Skeletal muscle satellite cell (primary cell): ENCODE results near the gene ZNF837.
"Not testable (repeated sequence)": the region's sequence is repeated elsewhere in the genome, so short reads cannot be mapped to it uniquely, and the experiment has no call there.

ENCODE experiments used
- H3K27me3 ChIP-seq: 2 replicates; pipeline ENCODE4 v1.7.0; 2013; ENCODE audit warnings: low read length; ENCODE audit not compliant: control insufficient read depth, insufficient read depth
- H3K36me3 ChIP-seq: 2 replicates; pipeline ENCODE4 v1.7.0; 2013; ENCODE audit warnings: mild to moderate bottlenecking, control low read depth, low read length; ENCODE audit not compliant: insufficient read depth
- H3K4me1 ChIP-seq: 2 replicates; pipeline ENCODE4 v1.7.0; 2013; ENCODE audit warnings: low read length; ENCODE audit not compliant: control insufficient read depth, insufficient read depth
- H3K4me2 ChIP-seq: 2 replicates; pipeline ENCODE4 v1.7.0; 2013; ENCODE audit warnings: mild to moderate bottlenecking, low read length
- H3K4me3 ChIP-seq: 2 replicates; pipeline ENCODE4 v1.7.0; 2013; ENCODE audit warnings: low read length
- H3K9ac ChIP-seq: 2 replicates; pipeline ENCODE4 v1.7.0; 2013; ENCODE audit warnings: mild to moderate bottlenecking, low read depth, low read length, moderate library complexity
- H3K9me3 ChIP-seq: replicated peaks from 2 replicates; pipeline ENCODE4 v1.7.0; 2013; ENCODE audit warnings: mild to moderate bottlenecking, control low read depth, low read length

Gene ZNF837

GRCh38 chr19:58380037-58380661, 681 bp downstream of the ZNF837 start:
- H3K9me3 ChIP-seq = no peaks in the 10 kb centered on the region
- H3K27me3 ChIP-seq = no peaks in the 10 kb centered on the region
- peak overlapping the region; percentile 91 for H3K9ac ChIP-seq
- peak overlapping the region; percentile 90 for H3K4me3 ChIP-seq
- peak overlapping the region; percentile 94 for H3K4me2 ChIP-seq
- H3K4me1 ChIP-seq = peaks cover 18% of the 10 kb centered on the region
- H3K36me3 ChIP-seq = no peaks in the 10 kb centered on the region

DNA sequence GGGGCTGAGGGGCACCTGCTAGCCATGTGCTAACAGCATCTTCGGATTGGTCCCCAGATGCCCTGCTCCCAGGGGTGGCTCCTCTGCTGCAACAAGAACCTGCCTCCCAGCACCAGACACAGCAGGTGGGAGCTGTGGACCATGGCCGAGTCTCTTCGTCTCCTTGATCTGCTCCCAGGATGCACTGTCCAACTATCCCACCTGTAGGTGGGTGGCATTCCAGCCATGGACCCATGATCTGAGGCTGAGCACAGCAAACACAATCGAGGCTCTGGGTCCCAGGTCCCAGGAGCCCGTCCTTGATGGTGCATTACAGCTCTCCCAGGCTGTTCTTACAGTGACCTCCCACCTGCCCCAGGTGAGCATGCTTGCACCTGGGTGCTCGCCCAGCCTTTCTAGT, 1.6 kb downstream of the ZNF837 start:
- Histone ChIP-seq H3K4me2 (peak overlapping the region; percentile 94), H3K36me3 (no peaks in the 10 kb centered on the region), H3K27me3 (no peaks in the 10 kb centered on the region), H3K4me1 (peaks cover 17% of the 10 kb centered on the region), H3K9me3 (no peaks in the 10 kb centered on the region), H3K4me3 (no peak overlapping the region), H3K9ac (no peak overlapping the region)

DNA sequence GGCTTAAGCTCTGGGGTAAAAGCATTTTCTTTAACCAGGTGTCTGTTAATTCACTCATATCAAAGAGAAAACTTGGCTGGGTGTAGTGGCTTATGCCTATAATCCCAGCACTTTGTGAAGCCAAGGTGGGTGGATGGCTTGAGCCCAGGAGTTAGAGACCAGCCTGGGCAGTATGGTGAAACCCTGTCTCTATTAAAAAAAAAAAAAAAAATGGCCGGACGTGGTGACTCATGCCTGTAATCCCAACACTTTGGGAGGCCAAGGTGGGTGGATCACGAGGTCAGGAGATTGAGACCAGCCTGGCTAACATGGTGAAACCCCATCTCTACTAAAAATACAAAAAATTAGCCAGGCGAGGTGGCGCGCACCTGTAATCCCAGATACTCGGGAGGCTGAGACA, 4.1 kb downstream of the ZNF837 start:
- H3K9me3 ChIP-seq, H3K27me3 ChIP-seq: not testable (repeated sequence)

GRCh38 chr19:58374200-58374599, 6.6 kb downstream of the ZNF837 start:
- no peaks in the 10 kb centered on the region for H3K36me3 ChIP-seq
- H3K27me3 ChIP-seq = no peaks in the 10 kb centered on the region
- peaks cover 3% of the 10 kb centered on the region for H3K4me1 ChIP-seq
- no peak overlapping the region for H3K4me3 ChIP-seq
- no peaks in the 10 kb centered on the region for H3K9me3 ChIP-seq
- no peak overlapping the region for H3K4me2 ChIP-seq
- no peak overlapping the region for H3K9ac ChIP-seq

More for the DNA sequence above, 4.1 kb downstream of the ZNF837 start:
- not testable (repeated sequence) for H3K36me3 ChIP-seq, H3K9ac ChIP-seq, H3K4me2 ChIP-seq, H3K4me3 ChIP-seq
- peaks cover 12% of the 10 kb centered on the region for H3K4me1 ChIP-seq

GRCh38 chr19:58372311-58373133, 8.3 kb downstream of the ZNF837 start:
- no peaks in the 10 kb centered on the region for H3K9me3 ChIP-seq
- no peak overlapping the region for H3K9ac ChIP-seq
- H3K4me2 ChIP-seq = no peak overlapping the region
- H3K4me3 ChIP-seq = no peak overlapping the region
- H3K27me3 ChIP-seq = no peaks in the 10 kb centered on the region
- peaks cover 3% of the 10 kb centered on the region for H3K4me1 ChIP-seq
- no peaks in the 10 kb centered on the region for H3K36me3 ChIP-seq

DNA sequence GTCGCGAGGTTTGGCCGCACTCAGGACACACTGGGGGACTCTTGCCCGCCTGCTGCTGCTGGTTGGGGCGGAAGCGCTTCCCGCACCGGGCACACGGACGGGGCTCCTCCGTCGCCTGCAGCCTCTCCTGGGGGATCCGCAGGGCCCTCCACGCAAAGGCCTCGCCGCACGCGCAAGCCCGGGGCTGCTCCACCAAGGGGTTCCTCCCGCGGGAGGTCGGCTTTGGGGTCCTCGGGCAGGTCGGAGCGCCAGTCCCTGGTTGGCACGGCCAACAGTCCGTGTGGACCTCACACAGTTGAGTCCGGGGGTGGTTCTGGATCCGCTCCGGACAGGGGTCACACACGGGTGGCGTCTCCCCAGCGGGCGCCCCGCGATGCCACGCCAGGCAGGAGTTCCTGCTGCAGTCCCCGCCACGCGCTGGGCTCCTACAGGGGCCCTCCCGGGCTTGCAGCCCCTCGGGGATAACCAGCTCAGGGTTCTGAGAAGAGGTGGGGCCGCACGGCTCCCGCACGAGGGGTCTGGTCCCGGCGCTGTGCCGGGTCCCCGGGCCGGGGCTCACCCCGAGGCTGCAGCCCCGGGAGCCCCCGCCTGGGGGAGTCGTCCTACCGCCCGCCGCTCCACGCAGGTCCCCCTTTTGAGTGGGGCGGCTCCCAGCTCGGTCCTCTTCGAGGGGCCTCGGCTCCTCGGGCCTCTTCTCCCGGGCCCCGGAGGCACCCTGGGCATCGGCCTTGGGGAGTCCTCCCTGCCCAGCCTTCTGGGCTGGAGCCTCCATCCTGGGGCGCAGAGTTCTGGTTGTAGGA, 12.1 kb downstream of the ZNF837 start:
- Histone ChIP-seq H3K9ac (no peak overlapping the region), H3K36me3 (no peaks in the 10 kb centered on the region), H3K27me3 (no peaks in the 10 kb centered on the region), H3K4me1 (no peaks in the 10 kb centered on the region), H3K9me3 (no peaks in the 10 kb centered on the region), H3K4me2 (no peak overlapping the region), H3K4me3 (no peak overlapping the region)

- no peak overlapping the region for H3K4me3 ChIP-seq
- no peak overlapping the region for H3K9ac ChIP-seq
- H3K4me2 ChIP-seq = no peak overlapping the region
- H3K9me3 ChIP-seq = no peaks in the 10 kb centered on the region
- H3K4me1 ChIP-seq = no peaks in the 10 kb centered on the region
- no peaks in the 10 kb centered on the region for H3K36me3 ChIP-seq
- no peaks in the 10 kb centered on the region for H3K27me3 ChIP-seq
These were observed 13.0 kb downstream of the ZNF837 start for GRCh38 chr19:58367698-58368454.

- H3K4me2 ChIP-seq = no peak overlapping the region
- no peaks in the 10 kb centered on the region for H3K9me3 ChIP-seq
- no peaks in the 10 kb centered on the region for H3K36me3 ChIP-seq
- no peak overlapping the region for H3K4me3 ChIP-seq
- H3K27me3 ChIP-seq = no peaks in the 10 kb centered on the region
- peaks cover 3% of the 10 kb centered on the region for H3K4me1 ChIP-seq
- no peak overlapping the region for H3K9ac ChIP-seq
These were observed 14.0 kb downstream of the ZNF837 start for GRCh38 chr19:58366585-58367430.

- Histone ChIP-seq H3K9me3 (no peaks in the 10 kb centered on the region), H3K9ac (no peak overlapping the region), H3K4me2 (no peak overlapping the region), H3K4me1 (peaks cover 5% of the 10 kb centered on the region), H3K36me3 (no peaks in the 10 kb centered on the region), H3K4me3 (no peak overlapping the region), H3K27me3 (no peaks in the 10 kb centered on the region)
These were observed 16.7 kb downstream of the ZNF837 start for GRCh38 chr19:58364146-58364545.

- Histone ChIP-seq H3K9ac (peak within 1 kb of the TSS; percentile 92), H3K4me2 (peak within 1 kb of the TSS; percentile 92), H3K4me1 (peaks cover 5% of the 10 kb centered on the region), H3K4me3 (peak within 1 kb of the TSS; percentile 78), H3K36me3 (no peaks in the 10 kb centered on the region), H3K9me3 (no peaks in the 10 kb centered on the region), H3K27me3 (no peaks in the 10 kb centered on the region)
These were observed 18.4 kb downstream of the ZNF837 start, which contains the start of gene ZNF497 for GRCh38 chr19:58362272-58362994. Gene ZNF497 (minus strand): TSS chr19:58362751. CDS start chr19:58357635, 5,116 bp downstream.
